Neural progenitor cell (in vitro differentiated cells): ENCODE measurements around the gene CRYBG3. TPM values are rescaled to one million over a fixed set of nuclear protein-coding genes. Genes with fewer than 3 reads are reported as not detected.

Experiments
- DNase-seq: peaks from one replicate; pipeline ENCODE4 v3.0.0-alpha.2; 2016; ENCODE audit warnings: low spot score
- H2AFZ ChIP-seq: fragments of 200-600 bp; sonication (generic); replicated peaks from 2 replicates; pipeline ENCODE4 v1.6.1; 2016; ENCODE audit warnings: antibody characterized with exemption
- H3F3A ChIP-seq: fragments of 200-600 bp; sonication (generic); 2 replicates; pipeline ENCODE4 v1.6.1; 2016; ENCODE audit warnings: antibody characterized with exemption, low read depth
- H3K27ac ChIP-seq: fragments of 200-600 bp; sonication (generic); 2 replicates; pipeline ENCODE4 v1.5.1; 2016; ENCODE audit warnings: mild to moderate bottlenecking
- H3K27me3 ChIP-seq: fragments of 200-600 bp; sonication (generic); 2 replicates; pipeline ENCODE4 v1.6.1; 2016; ENCODE audit warnings: mild to moderate bottlenecking, moderate library complexity
- H3K36me3 ChIP-seq: fragments of 200-600 bp; sonication (generic); 2 replicates; pipeline ENCODE4 v1.5.1; 2016
- H3K4me1 ChIP-seq: fragments of 200-600 bp; sonication (generic); 2 replicates; pipeline ENCODE4 v1.6.1; 2016; ENCODE audit warnings: mixed run types
- H3K4me2 ChIP-seq: fragments of 200-600 bp; sonication (generic); 2 replicates; pipeline ENCODE4 v1.6.1; 2016
- H3K4me3 ChIP-seq: fragments of 200-600 bp; sonication (generic); 2 replicates; pipeline ENCODE4 v1.5.1; 2016
- H3K79me2 ChIP-seq: fragments of 200-600 bp; sonication (generic); 2 replicates; pipeline ENCODE4 v1.6.1; 2016; ENCODE audit warnings: low read depth
- H3K9ac ChIP-seq: fragments of 200-600 bp; sonication (generic); 2 replicates; pipeline ENCODE4 v1.6.1; 2016
- H3K9me3 ChIP-seq: fragments of 200-600 bp; sonication (generic); 2 replicates; pipeline ENCODE4 v1.5.1; 2016; ENCODE audit warnings: low read depth
- H4K20me1 ChIP-seq: fragments of 200-600 bp; sonication (generic); 2 replicates; pipeline ENCODE4 v1.6.1; 2016; ENCODE audit warnings: low read depth
- H3K27ac Mint-ChIP-seq: 3 replicates; pipeline ENCODE4 v1.8.0; 2021; ENCODE audit warnings: mixed read lengths
- H3K27me3 Mint-ChIP-seq: 2 replicates; pipeline ENCODE4 v1.8.0; 2022; ENCODE audit warnings: low read depth, mild to moderate bottlenecking, inconsistent platforms, moderate library complexity, mixed read lengths; ENCODE audit not compliant: insufficient read depth
- H3K36me3 Mint-ChIP-seq: 3 replicates; pipeline ENCODE4 v1.8.0; 2021; ENCODE audit warnings: mixed read lengths
- H3K4me1 Mint-ChIP-seq: 3 replicates; pipeline ENCODE4 v1.8.0; 2021; ENCODE audit warnings: mixed read lengths
- H3K4me3 Mint-ChIP-seq: 3 replicates; pipeline ENCODE4 v1.8.0; 2021; ENCODE audit warnings: mild to moderate bottlenecking, moderate library complexity, mixed read lengths
- H3K9me3 Mint-ChIP-seq: 3 replicates; pipeline ENCODE4 v1.8.0; 2020; ENCODE audit warnings: mixed read lengths
- EZH2 ChIP-seq: fragments of 200-600 bp; sonication (generic); IDR thresholded peaks from 2 replicates; pipeline ENCODE4 v1.6.1; 2017; ENCODE audit warnings: antibody characterized with exemption, mild to moderate bottlenecking, moderate library complexity
- EZH2phosphoT487 ChIP-seq: fragments of 200-600 bp; sonication (generic); IDR thresholded peaks from 2 replicates; pipeline ENCODE4 v1.6.1; 2017; ENCODE audit warnings: antibody characterized with exemption
- total RNA-seq: library from RNA; depleted of rRNA; stranded (reverse); fragments of >200 nt; gene quantifications from 2 replicates; pipeline ENCODE4 v1.2.3, GENCODE V29; 2015; ENCODE audit warnings: low replicate concordance
- TF ChIP-seq, protein P1 (sequence below): fragments of 200-600 bp; sonication (generic); IDR thresholded peaks from 2 replicates; pipeline ENCODE4 v1.5.1; 2017; ENCODE audit warnings: antibody characterized with exemption, mild to moderate bottlenecking

The CRYBG3 gene
- total RNA-seq, 1 donor from 2014 or later: 12.3 TPM

DNA sequence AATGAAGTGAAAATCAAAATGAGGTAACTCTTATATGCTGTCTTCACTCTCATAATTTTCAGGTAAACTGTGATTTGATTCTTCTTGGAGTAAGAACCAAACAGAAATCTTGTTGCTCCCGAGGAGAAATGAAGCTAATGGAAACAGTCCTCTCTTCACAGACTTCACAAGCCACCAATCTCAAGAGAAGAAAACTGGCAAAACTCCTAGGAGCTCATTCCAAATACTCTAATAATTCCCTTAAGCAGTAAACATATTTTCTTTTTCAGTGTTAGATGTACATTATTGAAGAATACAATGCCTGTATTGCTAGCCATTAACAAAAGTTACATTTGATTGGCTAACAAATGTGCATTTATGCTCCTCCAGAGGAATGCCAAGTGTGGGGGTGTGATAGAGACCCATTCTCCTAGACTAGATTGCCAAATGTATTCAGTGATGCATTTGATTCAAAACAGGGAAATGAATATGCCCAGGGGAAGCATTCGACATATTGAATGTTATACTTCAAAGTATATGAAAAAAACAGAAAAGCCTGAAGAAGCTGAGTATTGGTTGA is 162.2 kb downstream of the CRYBG3 start:
- no peak overlapping the region for H3K4me3 Mint-ChIP-seq
- no peak overlapping the region for H2AFZ ChIP-seq
- no peaks in the 10 kb centered on the region for H3K36me3 ChIP-seq
- H3K4me1 Mint-ChIP-seq: no peaks in the 10 kb centered on the region
- H3K36me3 Mint-ChIP-seq: no peaks in the 10 kb centered on the region
- no peak overlapping the region for H3K27ac Mint-ChIP-seq
- H3K27me3 ChIP-seq: no peaks in the 10 kb centered on the region
- H4K20me1 ChIP-seq: no peaks in the 10 kb centered on the region
- H3K79me2 ChIP-seq: no peaks in the 10 kb centered on the region
- no peak overlapping the region for H3K27ac ChIP-seq
- H3K9me3 ChIP-seq: no peaks in the 10 kb centered on the region
- no peak for DNase-seq
- H3K9ac ChIP-seq: no peak overlapping the region
- peaks cover 5% of the 10 kb centered on the region for H3K27me3 Mint-ChIP-seq
- no peak overlapping the region for H3K4me3 ChIP-seq
- no peak for TF ChIP-seq EZH2
- TF ChIP-seq EZH2phosphoT487: no peak
- TF ChIP-seq, protein P1, sequence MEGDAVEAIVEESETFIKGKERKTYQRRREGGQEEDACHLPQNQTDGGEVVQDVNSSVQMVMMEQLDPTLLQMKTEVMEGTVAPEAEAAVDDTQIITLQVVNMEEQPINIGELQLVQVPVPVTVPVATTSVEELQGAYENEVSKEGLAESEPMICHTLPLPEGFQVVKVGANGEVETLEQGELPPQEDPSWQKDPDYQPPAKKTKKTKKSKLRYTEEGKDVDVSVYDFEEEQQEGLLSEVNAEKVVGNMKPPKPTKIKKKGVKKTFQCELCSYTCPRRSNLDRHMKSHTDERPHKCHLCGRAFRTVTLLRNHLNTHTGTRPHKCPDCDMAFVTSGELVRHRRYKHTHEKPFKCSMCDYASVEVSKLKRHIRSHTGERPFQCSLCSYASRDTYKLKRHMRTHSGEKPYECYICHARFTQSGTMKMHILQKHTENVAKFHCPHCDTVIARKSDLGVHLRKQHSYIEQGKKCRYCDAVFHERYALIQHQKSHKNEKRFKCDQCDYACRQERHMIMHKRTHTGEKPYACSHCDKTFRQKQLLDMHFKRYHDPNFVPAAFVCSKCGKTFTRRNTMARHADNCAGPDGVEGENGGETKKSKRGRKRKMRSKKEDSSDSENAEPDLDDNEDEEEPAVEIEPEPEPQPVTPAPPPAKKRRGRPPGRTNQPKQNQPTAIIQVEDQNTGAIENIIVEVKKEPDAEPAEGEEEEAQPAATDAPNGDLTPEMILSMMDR: no peak
- H3F3A ChIP-seq: no peaks in the 10 kb centered on the region
- H3K4me2 ChIP-seq: no peak overlapping the region
- no peaks in the 10 kb centered on the region for H3K4me1 ChIP-seq
- H3K9me3 Mint-ChIP-seq: no peaks in the 10 kb centered on the region

DNA sequence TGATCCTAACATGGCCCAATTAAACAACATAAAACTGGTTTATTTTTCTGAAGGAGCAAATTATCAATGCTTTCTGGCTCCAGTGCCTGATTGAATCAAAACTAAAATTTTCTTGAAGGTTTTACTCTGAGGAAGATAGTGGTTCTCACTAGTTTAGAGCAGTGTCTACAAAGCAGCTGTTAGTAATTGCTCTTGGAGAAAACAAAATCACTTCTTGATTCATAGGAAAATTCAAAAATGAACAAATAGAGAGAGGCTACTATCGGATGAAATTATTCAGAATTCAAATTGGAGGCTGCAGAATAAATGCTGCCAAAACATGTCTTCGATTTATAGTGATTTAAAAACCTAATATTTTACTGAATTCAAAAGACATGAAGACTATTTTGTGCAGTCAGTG is 165.5 kb downstream of the CRYBG3 start:
- Histone ChIP-seq H3K36me3 (no peaks in the 10 kb centered on the region), H3K9me3 (no peaks in the 10 kb centered on the region), H3K9ac (no peak overlapping the region), H3K79me2 (no peaks in the 10 kb centered on the region), H3K4me2 (no peak overlapping the region), H3K4me1 (no peaks in the 10 kb centered on the region), H3F3A (no peaks in the 10 kb centered on the region), H3K27me3 (no peaks in the 10 kb centered on the region), H2AFZ (no peak overlapping the region), H3K4me3 (no peak overlapping the region), H3K27ac (no peak overlapping the region), H4K20me1 (no peaks in the 10 kb centered on the region)
- no peak overlapping the region for H3K27ac Mint-ChIP-seq
- H3K4me1 Mint-ChIP-seq: no peaks in the 10 kb centered on the region
- no peaks in the 10 kb centered on the region for H3K36me3 Mint-ChIP-seq
- no peak for DNase-seq
- H3K9me3 Mint-ChIP-seq: no peaks in the 10 kb centered on the region
- H3K27me3 Mint-ChIP-seq: peaks cover 5% of the 10 kb centered on the region
- H3K4me3 Mint-ChIP-seq: no peak overlapping the region
- TF ChIP-seq EZH2phosphoT487 (no peak), EZH2 (no peak)
- TF ChIP-seq, protein P1: no peak

DNA sequence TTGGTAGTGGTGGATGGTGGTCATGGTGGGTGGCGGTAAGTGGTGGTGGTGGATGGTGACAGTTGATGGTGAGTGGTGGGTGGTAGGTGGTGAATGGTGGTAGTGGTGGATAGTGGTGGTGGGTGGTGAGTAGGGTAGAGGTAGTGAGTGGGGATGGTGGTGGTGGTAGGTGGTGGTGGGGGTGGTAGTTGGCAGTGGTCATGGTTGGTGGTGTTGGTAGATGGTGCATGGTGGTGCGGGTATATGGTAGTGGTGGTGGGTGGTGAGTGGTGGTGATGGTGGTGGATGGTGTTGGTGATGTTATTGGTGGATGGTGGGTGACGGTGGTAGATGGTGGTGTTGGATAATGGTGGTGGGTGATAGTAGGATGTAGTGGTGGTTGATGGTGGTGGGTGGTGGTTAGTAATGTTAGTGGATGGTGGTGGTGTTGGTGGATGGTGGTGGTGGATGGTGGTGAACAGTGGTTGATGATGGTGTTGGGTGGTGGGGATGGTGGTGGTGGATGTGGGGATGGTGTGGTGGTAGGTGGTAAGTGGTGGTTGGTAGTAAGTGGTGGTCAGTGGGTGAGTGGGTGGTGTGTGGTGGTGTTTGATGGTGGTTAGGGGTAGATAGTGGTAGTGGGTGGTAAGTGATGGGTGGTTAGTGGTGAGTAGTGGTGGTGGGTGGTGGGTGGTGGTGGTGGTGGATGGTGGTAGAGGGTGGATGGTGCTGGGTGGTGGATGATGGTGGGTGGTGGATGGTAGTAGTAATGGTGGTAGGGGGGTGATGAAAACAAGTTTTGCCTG is 167.2 kb downstream of the CRYBG3 start:
- H3K79me2 ChIP-seq: no peaks in the 10 kb centered on the region
- H3K4me1 ChIP-seq: peaks cover 4% of the 10 kb centered on the region
- Mint-ChIP-seq H3K36me3 (no peaks in the 10 kb centered on the region), H3K27ac (no peak overlapping the region), H3K9me3 (no peaks in the 10 kb centered on the region), H3K4me1 (no peaks in the 10 kb centered on the region), H3K27me3 (peaks cover 2% of the 10 kb centered on the region), H3K4me3 (no peak overlapping the region)
- H4K20me1 ChIP-seq: no peaks in the 10 kb centered on the region
- H3F3A ChIP-seq: no peaks in the 10 kb centered on the region
- no peaks in the 10 kb centered on the region for H3K9me3 ChIP-seq
- H3K27ac ChIP-seq: no peak overlapping the region
- no peak for DNase-seq
- H3K4me2 ChIP-seq: no peak overlapping the region
- H3K4me3 ChIP-seq: no peak overlapping the region
- no peak overlapping the region for H3K9ac ChIP-seq
- H3K27me3 ChIP-seq: no peaks in the 10 kb centered on the region
- H3K36me3 ChIP-seq: no peaks in the 10 kb centered on the region
- TF ChIP-seq EZH2phosphoT487: no peak
- no peak overlapping the region for H2AFZ ChIP-seq

DNA sequence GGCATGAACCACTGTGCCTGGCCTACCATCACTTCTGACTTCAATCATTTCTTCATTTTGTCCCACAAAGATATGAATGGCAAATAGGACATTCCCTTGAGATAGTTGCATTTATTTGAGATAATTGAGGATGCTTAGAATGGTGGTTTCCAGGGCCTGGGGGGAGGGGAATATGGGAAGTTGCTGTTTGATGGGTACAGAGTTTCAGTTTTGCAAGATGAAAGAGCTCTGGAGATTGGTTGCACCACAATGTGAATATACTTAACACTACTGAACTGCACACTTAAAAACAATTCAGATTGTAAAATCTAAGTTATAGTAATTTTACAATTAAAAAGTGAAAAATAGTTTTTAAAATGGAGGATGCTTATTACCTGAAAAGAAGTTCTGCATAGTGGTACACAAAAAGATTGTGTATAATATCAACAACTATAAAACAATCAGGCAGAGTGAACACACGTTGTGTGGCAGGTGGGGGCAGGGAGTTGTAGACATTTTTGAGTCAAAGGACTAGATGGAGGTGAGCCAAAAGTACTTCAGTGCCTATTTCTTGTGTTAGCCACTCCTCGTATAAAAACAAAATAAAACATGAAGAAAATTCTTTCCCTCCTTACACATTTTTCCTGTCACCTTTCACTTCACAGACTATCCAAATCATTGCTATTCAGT is 168.9 kb downstream of the CRYBG3 start:
- Histone ChIP-seq H3K27me3 (no peaks in the 10 kb centered on the region), H3K4me2 (no peak overlapping the region), H4K20me1 (no peaks in the 10 kb centered on the region), H3K4me1 (peaks cover 4% of the 10 kb centered on the region), H3K9me3 (no peaks in the 10 kb centered on the region), H3K9ac (no peak overlapping the region), H3K79me2 (no peaks in the 10 kb centered on the region), H3K36me3 (no peaks in the 10 kb centered on the region), H3K4me3 (no peak overlapping the region), H3F3A (no peaks in the 10 kb centered on the region), H2AFZ (no peak overlapping the region), H3K27ac (no peak overlapping the region)
- TF ChIP-seq EZH2phosphoT487: no peak
- Mint-ChIP-seq H3K36me3 (no peaks in the 10 kb centered on the region), H3K9me3 (no peaks in the 10 kb centered on the region), H3K4me3 (no peak overlapping the region), H3K27ac (no peak overlapping the region), H3K4me1 (no peaks in the 10 kb centered on the region), H3K27me3 (peaks cover 2% of the 10 kb centered on the region)
- no peak for DNase-seq
